CD14-positive monocyte (primary cell): ENCODE measurements around the gene HTR5A. TPM values are rescaled to one million over a fixed set of nuclear protein-coding genes. Genes with fewer than 3 reads are reported as not detected.

ENCODE experiments used
- DNase-seq, 3 donors: peaks; one replicate each; pipeline ENCODE4 v3.0.0-alpha.2; 2011 to 2022
- H2AFZ ChIP-seq: 2 replicates; pipeline ENCODE4 v1.6.0; 2012; ENCODE audit warnings: mild to moderate bottlenecking, low read depth, low read length, inconsistent platforms; ENCODE audit not compliant: insufficient read depth, poor library complexity, severe bottlenecking
- H3K27ac ChIP-seq, 2 donors: 1 replicate in 1 of 2; 2 replicates in 1 of 2; pipeline ENCODE4 v1.5.1; 2012 to 2013; ENCODE audit warnings: low read length in 2 of 2, control low read depth in 1 of 2, inconsistent platforms in 1 of 2, low read depth in 1 of 2, mild to moderate bottlenecking in 1 of 2
- H3K27me3 ChIP-seq, 2 donors: one replicate each; pipeline versions ENCODE4 v1.6.0 to v1.6.1; 2011 to 2013; ENCODE audit warnings: low read length in 2 of 2; ENCODE audit not compliant: control insufficient read depth in 2 of 2, insufficient read depth in 2 of 2
- H3K36me3 ChIP-seq, 2 donors: replicated peaks in 1 of 2; 1 replicate in 1 of 2; 2 replicates in 1 of 2; pipeline versions ENCODE4 v1.5.1 to v1.6.1; 2012 to 2013; ENCODE audit warnings: low read length in 2 of 2, control low read depth in 1 of 2, inconsistent platforms in 1 of 2, mild to moderate bottlenecking in 1 of 2; ENCODE audit not compliant: insufficient read depth in 2 of 2, control insufficient read depth in 1 of 2
- H3K4me1 ChIP-seq, 2 donors: 1 replicate in 1 of 2; 2 replicates in 1 of 2; pipeline versions ENCODE4 v1.5.1 to v1.6.1; 2012 to 2013; ENCODE audit warnings: low read length in 2 of 2, control low read depth in 1 of 2, inconsistent platforms in 1 of 2, mild to moderate bottlenecking in 1 of 2, moderate library complexity in 1 of 2; ENCODE audit not compliant: insufficient read depth in 2 of 2, control insufficient read depth in 1 of 2
- H3K4me2 ChIP-seq: replicated peaks from 2 replicates; pipeline ENCODE3; 2012; ENCODE audit warnings: low read length, moderate library complexity, mild to moderate bottlenecking; ENCODE audit not compliant: poor library complexity, severe bottlenecking; ENCODE audit errors: extremely low read depth
- H3K4me3 ChIP-seq, 3 experiments: fragments of 200-600 bp in 1 of 3; sonication (generic) in 1 of 3; replicated peaks in 1 of 3; 1 replicate in 2 of 3; 2 replicates in 1 of 3; pipeline ENCODE4 v1.5.1; 2011 to 2013; ENCODE audit warnings: low read length in 3 of 3, mild to moderate bottlenecking in 3 of 3, control low read depth in 2 of 3, low read depth in 2 of 3, inconsistent platforms in 1 of 3, moderate library complexity in 1 of 3
- H3K79me2 ChIP-seq: 2 replicates; pipeline ENCODE4 v1.6.0; 2012; ENCODE audit warnings: mild to moderate bottlenecking, control low read depth, inconsistent platforms, low read length, moderate library complexity; ENCODE audit not compliant: insufficient read depth
- H3K9ac ChIP-seq: 2 replicates; pipeline ENCODE4 v1.6.0; 2017; ENCODE audit warnings: low read length, mild to moderate bottlenecking; ENCODE audit not compliant: insufficient read depth, poor library complexity, severe bottlenecking
- H3K9me3 ChIP-seq, 2 donors: replicated peaks in 1 of 2; 1 replicate in 1 of 2; 2 replicates in 1 of 2; pipeline versions ENCODE4 v1.5.1 to v1.6.1; 2012 to 2013; ENCODE audit warnings: low read length in 2 of 2, control low read depth in 1 of 2; ENCODE audit not compliant: control insufficient read depth in 1 of 2, insufficient read depth in 1 of 2
- H4K20me1 ChIP-seq: 2 replicates; pipeline ENCODE4 v1.6.0; 2012; ENCODE audit warnings: mild to moderate bottlenecking, low read length, control low read depth, moderate library complexity; ENCODE audit not compliant: insufficient read depth
- H3K27ac Mint-ChIP-seq, 7 donors: one replicate each; pipeline ENCODE4 v1.8.0; 2020; ENCODE audit warnings: mild to moderate bottlenecking in 7 of 7, mixed read lengths in 7 of 7, moderate library complexity in 6 of 7, inconsistent platforms in 2 of 7
- H3K27me3 Mint-ChIP-seq, 3 donors: one replicate each; pipeline ENCODE4 v1.8.0; 2021 to 2022; ENCODE audit warnings: low read depth in 3 of 3, mild to moderate bottlenecking in 3 of 3, mixed read lengths in 3 of 3, moderate library complexity in 3 of 3, inconsistent platforms in 1 of 3
- H3K36me3 Mint-ChIP-seq, 2 donors: one replicate each; pipeline ENCODE4 v1.8.0; 2020; ENCODE audit warnings: mixed read lengths in 2 of 2, inconsistent platforms in 1 of 2, mild to moderate bottlenecking in 1 of 2
- H3K4me1 Mint-ChIP-seq: one replicate; pipeline ENCODE4 v1.8.0; 2020; ENCODE audit warnings: mild to moderate bottlenecking, mixed read lengths
- H3K4me3 Mint-ChIP-seq, 2 donors: one replicate each; pipeline ENCODE4 v1.8.0; 2020; ENCODE audit warnings: mild to moderate bottlenecking in 2 of 2, mixed read lengths in 2 of 2, moderate library complexity in 1 of 2
- H3K9me3 Mint-ChIP-seq, 7 donors: one replicate each; pipeline ENCODE4 v1.8.0; 2020 to 2022; ENCODE audit warnings: mixed read lengths in 7 of 7, mild to moderate bottlenecking in 6 of 7, moderate library complexity in 6 of 7, inconsistent platforms in 2 of 7
- WGBS: methylation state at CpG from one replicate; pipeline ENCODE4 v1.1.5; 2013; ENCODE audit warnings: missing lambda C conversion rate; ENCODE audit not compliant: insufficient coverage; 5-methylcytosine and 5-hydroxymethylcytosine counted together
- intact Hi-C, 2 donors: fragments of 100-400 bp; cut with micrococcal nuclease; formaldehyde crosslinking; loops; one replicate each; pipeline versions ENCODE4 v1.15.0 to v1.15.1; 2023
- polyA plus RNA-seq, 3 donors: library from polyadenylated mRNA; depleted of rRNA in 1 of 3; unstranded in 2 of 3; stranded (reverse) in 1 of 3; fragments of 300-500 nt in 2 of 3; fragments of >200 nt in 1 of 3; fragmentation: Illumina TruSeq in 2 of 3; gene quantifications; 1 replicate in 2 of 3; 2 replicates in 1 of 3; pipeline ENCODE4 v1.2.3, GENCODE V29; 2012 to 2021
- TF ChIP-seq, protein P1 (sequence below): fragments of 200-600 bp; IDR thresholded peaks from one replicate; pipeline ENCODE4 v1.8.0; 2022; ENCODE audit warnings: antibody characterized with exemption, mild to moderate bottlenecking

HTR5A gene
- polyA plus RNA-seq, 3 donors = not detected

DNA sequence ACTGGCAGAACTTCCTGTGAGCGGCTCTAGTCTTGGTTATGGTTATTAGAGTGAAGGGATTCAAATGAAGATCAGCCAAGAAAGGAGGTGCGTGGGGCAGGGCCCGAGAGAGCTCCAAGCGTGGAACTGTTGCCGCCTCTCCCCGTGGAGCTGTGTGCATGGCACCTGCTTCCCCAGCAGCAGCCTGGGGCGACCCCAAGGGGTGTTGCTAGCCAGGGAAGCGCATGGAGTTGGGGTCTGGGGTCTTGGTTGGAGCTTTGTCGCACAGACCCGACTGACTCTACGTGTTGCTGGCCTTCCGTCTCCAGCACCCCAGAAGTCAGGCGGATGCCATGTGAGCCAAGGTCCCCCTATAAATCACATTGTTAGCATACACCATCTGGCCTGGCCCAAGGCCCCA is 61.0 kb downstream of the HTR5A start:
- 92% methylated on average over 9 of the region's 13 CpGs for WGBS
- H3K36me3 Mint-ChIP-seq = no peaks in the 10 kb centered on the region

GRCh38 chr7:155132431-155132830 is 62.3 kb downstream of the HTR5A start:
- no peak overlapping the region for H3K27ac ChIP-seq
- intact Hi-C loops = no loop called here
- no peak for DNase-seq
- no peak overlapping the region for H3K9ac ChIP-seq
- no peaks in the 10 kb centered on the region for H3K4me1 ChIP-seq
- H3K79me2 ChIP-seq = no peaks in the 10 kb centered on the region
- TF ChIP-seq, protein P1, sequence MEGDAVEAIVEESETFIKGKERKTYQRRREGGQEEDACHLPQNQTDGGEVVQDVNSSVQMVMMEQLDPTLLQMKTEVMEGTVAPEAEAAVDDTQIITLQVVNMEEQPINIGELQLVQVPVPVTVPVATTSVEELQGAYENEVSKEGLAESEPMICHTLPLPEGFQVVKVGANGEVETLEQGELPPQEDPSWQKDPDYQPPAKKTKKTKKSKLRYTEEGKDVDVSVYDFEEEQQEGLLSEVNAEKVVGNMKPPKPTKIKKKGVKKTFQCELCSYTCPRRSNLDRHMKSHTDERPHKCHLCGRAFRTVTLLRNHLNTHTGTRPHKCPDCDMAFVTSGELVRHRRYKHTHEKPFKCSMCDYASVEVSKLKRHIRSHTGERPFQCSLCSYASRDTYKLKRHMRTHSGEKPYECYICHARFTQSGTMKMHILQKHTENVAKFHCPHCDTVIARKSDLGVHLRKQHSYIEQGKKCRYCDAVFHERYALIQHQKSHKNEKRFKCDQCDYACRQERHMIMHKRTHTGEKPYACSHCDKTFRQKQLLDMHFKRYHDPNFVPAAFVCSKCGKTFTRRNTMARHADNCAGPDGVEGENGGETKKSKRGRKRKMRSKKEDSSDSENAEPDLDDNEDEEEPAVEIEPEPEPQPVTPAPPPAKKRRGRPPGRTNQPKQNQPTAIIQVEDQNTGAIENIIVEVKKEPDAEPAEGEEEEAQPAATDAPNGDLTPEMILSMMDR = no peak
- Mint-ChIP-seq H3K4me3 (peak overlapping the region in 1 of 2 donors; percentile 50), H3K4me1 (no peaks in the 10 kb centered on the region), H3K36me3 (no peaks in the 10 kb centered on the region), H3K9me3 (peaks cover 4 to 9% (median 5%) of the 10 kb centered on the region in 7 donors), H3K27me3 (peaks cover 2 to 4% (median 3%) of the 10 kb centered on the region in 3 donors), H3K27ac (no peak overlapping the region)
- WGBS = 100% methylated on average over 6 of the region's 9 CpGs
- H3K9me3 ChIP-seq = no peaks in the 10 kb centered on the region
- no peak overlapping the region for H3K4me3 ChIP-seq
- no peaks in the 10 kb centered on the region for H3K36me3 ChIP-seq
- no peak overlapping the region for H3K4me2 ChIP-seq
- no peaks in the 10 kb centered on the region for H4K20me1 ChIP-seq
- H3K27me3 ChIP-seq = no peaks in the 10 kb centered on the region
- no peak overlapping the region for H2AFZ ChIP-seq

More for the DNA sequence above, 61.0 kb downstream of the HTR5A start:
- no peak overlapping the region for H3K27ac Mint-ChIP-seq
- Histone ChIP-seq H4K20me1 (no peaks in the 10 kb centered on the region), H3K9me3 (no peaks in the 10 kb centered on the region), H3K36me3 (no peaks in the 10 kb centered on the region), H3K79me2 (no peaks in the 10 kb centered on the region), H2AFZ (no peak overlapping the region), H3K9ac (no peak overlapping the region), H3K4me2 (no peak overlapping the region), H3K4me1 (no peaks in the 10 kb centered on the region), H3K27me3 (no peaks in the 10 kb centered on the region), H3K27ac (no peak overlapping the region), H3K4me3 (no peak overlapping the region)
- H3K27me3 Mint-ChIP-seq = peaks cover 2 to 8% (median 3%) of the 10 kb centered on the region in 3 donors
- H3K4me3 Mint-ChIP-seq = no peak overlapping the region
- TF ChIP-seq, protein P1 = no peak
- H3K9me3 Mint-ChIP-seq = peaks cover 2 to 7% (median 4%) of the 10 kb centered on the region in 7 donors
- no peak for DNase-seq
- intact Hi-C loops = no loop called here
- no peaks in the 10 kb centered on the region for H3K4me1 Mint-ChIP-seq
